Activated naive CD4-positive, alpha-beta T cell treated with anti-CD3 and anti-CD28 coated beads for 36 hours (primary cell): ENCODE measurements around the gene HEATR5B. TPM values are rescaled to one million over a fixed set of nuclear protein-coding genes. Genes with fewer than 3 reads are reported as not detected.

Experiments used
- CTCF ChIA-PET: fragments of 350-600 bp; sonication (Branson Sonifier 250); formaldehyde crosslinking; loops from one replicate; lab custom pipeline; 2021; ENCODE audit warnings: antibody characterized with exemption; lab: Charles Lee
- DNase-seq: peaks from one replicate; pipeline ENCODE4 v3.0.0-alpha.2; 2020
- H3K27ac Mint-ChIP-seq: one replicate; pipeline ENCODE4 v1.8.0; 2021; ENCODE audit warnings: mild to moderate bottlenecking, mixed read lengths
- H3K27me3 Mint-ChIP-seq: one replicate; pipeline ENCODE4 v1.8.0; 2021; ENCODE audit warnings: low read depth, mixed read lengths
- H3K36me3 Mint-ChIP-seq: one replicate; pipeline ENCODE4 v1.8.0; 2021; ENCODE audit warnings: low read depth, mixed read lengths
- H3K4me1 Mint-ChIP-seq: one replicate; pipeline ENCODE4 v1.8.0; 2021; ENCODE audit warnings: low read depth, mixed read lengths
- H3K4me3 Mint-ChIP-seq: one replicate; pipeline ENCODE4 v1.8.0; 2021; ENCODE audit warnings: mild to moderate bottlenecking, moderate library complexity, mixed read lengths
- H3K9me3 Mint-ChIP-seq: one replicate; pipeline ENCODE4 v1.8.0; 2021; ENCODE audit warnings: mixed read lengths
- intact Hi-C: fragments of 100-400 bp; cut with micrococcal nuclease; formaldehyde crosslinking; loops from one replicate; pipeline ENCODE4 v1.15.1; 2023
- total RNA-seq, 2 experiments: library from RNA; stranded (reverse); gene quantifications; one replicate each; pipeline ENCODE4 v1.2.3, GENCODE V29; 2021

HEATR5B gene
- 10 to 100 TPM; 15.5 to 15.8 TPM for total RNA-seq

DNA sequence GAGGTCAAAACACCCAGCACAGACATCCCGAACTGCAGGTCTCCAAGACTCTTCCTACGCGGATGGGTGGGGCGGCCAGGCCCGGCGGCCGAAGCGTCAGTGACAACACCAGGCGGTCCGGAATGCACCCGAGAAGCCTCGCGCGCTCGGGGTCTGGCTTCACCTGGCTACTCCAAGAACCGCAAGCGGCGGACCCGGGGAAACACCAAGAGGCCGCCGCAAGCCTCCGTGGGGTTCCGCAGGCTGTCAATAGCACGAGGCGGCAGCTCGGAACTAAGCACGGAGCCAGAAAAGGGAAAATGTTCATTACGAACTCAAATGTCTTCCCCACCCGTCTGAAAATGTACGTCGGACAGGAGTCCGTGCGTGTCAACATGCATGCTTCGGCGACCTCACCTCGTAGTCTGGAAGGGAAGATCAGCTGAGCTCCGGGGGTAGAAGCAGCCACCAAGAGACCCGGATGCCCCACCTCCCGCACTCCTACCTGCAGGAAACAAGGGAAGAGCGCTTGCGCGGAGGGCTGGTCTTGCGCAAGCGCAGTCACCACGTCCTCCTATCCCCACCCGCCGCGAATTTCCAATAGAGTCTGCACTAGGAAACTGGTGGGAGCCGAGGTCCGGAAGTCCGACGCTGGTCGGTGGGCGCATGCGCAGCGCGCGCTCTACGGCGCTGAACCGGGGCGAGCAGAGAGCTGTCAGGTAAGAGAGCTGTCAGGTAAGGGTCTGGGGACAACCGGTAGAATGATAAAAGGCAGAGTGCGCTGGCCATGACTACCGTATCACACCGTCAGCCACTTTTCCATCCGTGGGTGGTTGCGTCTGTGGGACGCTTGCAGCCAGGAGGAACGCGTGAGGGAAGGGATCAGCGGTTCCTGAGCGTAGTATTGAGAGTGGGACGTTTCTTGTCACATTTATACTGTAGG is at the start of gene HEATR5B, which contains the start of gene GPATCH11:
Gene HEATR5B, minus strand, starts transcription at position 500 of the 922 bp plus-strand sequence. CDS start 958 bp downstream, outside the sequence.
Gene GPATCH11, plus strand, starts transcription at position 646 of the 922 bp plus-strand sequence. CDS start 3,864 bp downstream, outside the sequence.
- Mint-ChIP-seq H3K4me3 (no peak within 1 kb of the TSS), H3K27ac (no peak within 1 kb of the TSS), H3K27me3 (no peaks in the 10 kb centered on the region), H3K36me3 (peaks cover 22% of the 10 kb centered on the region), H3K4me1 (peaks cover 26% of the 10 kb centered on the region), H3K9me3 (no peaks in the 10 kb centered on the region)
- CTCF ChIA-PET: interaction anchor here (1.1 to 1.5 kb wide), 2 partner anchors 84 to 306 kb away, joined by 4 read pairs; no protein-coding TSS in a partner anchor
- intact Hi-C loops: loop anchor here (1.0 to 5.0 kb wide), 8 partner anchors 73 to 588 kb away; partner anchors contain the start of genes CDC42EP3, CEBPZ, CEBPZOS and NDUFAF7
- peak; percentile 93 for DNase-seq

DNA sequence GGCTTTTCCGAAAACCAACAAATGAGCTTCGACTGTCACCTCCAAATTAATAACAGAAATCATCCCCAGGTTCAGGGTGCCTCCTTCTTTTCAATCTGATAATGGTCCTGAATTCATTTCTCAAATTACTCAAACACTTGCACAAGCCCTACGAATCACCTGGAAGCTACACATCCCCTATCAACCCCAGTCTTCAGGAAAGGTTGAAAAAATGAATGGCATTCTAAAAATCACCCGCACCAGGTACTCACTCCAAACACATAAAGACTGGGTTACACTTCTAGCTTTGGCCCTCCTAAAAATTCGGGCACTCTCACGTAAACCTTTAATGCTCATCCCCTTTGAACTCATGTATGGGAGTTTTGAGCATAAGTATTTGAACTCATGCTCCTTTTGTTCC is 48.7 kb upstream of the HEATR5B start:
- peaks cover 41% of the 10 kb centered on the region for H3K36me3 Mint-ChIP-seq
- intact Hi-C loops: no loop called here
- CTCF ChIA-PET: no interaction called here
- H3K4me3 Mint-ChIP-seq: no peak overlapping the region
- no peaks in the 10 kb centered on the region for H3K9me3 Mint-ChIP-seq
- H3K27ac Mint-ChIP-seq: no peak overlapping the region
- no peak for DNase-seq
- H3K4me1 Mint-ChIP-seq: no peaks in the 10 kb centered on the region
- H3K27me3 Mint-ChIP-seq: no peaks in the 10 kb centered on the region

DNA sequence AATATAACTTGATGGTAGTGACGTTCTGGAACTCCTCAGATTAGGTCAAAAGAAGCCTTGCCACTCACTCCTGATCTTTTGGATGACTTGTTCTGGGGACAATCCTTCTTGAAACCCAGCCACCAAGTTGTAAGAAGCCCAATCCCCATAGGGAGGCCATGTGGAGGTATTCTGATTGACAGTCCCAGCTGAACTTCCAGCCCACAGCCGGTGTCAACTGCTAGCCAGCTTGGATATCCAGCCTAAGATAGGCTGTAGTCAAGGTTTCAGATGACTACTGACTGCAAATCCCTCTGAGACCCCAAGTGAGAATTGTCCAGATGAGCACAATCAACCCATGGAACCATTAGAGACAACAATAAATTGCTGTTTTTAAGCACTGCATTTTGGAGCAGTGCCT is 41.2 kb upstream of the HEATR5B start:
- CTCF ChIA-PET: interaction anchor here (0.9 kb wide), 1 partner anchor 10 kb away, joined by 3 read pairs; no protein-coding TSS in a partner anchor
- DNase-seq: no peak
- no peaks in the 10 kb centered on the region for H3K4me1 Mint-ChIP-seq
- H3K9me3 Mint-ChIP-seq: no peaks in the 10 kb centered on the region
- intact Hi-C loops: no loop called here
- no peak overlapping the region for H3K4me3 Mint-ChIP-seq
- no peak overlapping the region for H3K27ac Mint-ChIP-seq
- peaks cover 41% of the 10 kb centered on the region for H3K36me3 Mint-ChIP-seq
- H3K27me3 Mint-ChIP-seq: no peaks in the 10 kb centered on the region

DNA sequence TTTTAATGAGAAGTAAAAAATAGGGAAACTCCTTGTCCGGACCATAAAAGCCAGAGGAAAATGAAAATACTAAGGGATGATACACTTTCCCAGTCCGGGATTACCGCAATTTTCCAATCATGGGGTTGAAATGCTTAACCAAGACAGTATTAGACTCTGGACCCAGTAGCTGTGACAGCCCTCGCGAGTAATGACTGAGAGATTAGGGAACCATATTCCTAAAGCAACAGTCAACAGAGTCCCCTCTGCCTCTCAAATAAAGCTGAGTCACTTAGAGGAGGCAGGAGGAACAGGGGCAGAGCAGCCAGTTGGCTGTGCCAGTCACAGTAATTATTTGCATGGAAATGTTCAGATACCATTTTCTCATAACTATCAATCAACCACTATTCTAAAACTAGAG is 35.0 kb upstream of the HEATR5B start:
- no peaks in the 10 kb centered on the region for H3K4me1 Mint-ChIP-seq
- H3K27me3 Mint-ChIP-seq: no peaks in the 10 kb centered on the region
- intact Hi-C loops: no loop called here
- no peak overlapping the region for H3K4me3 Mint-ChIP-seq
- H3K27ac Mint-ChIP-seq: no peak overlapping the region
- no peak for DNase-seq
- H3K9me3 Mint-ChIP-seq: no peaks in the 10 kb centered on the region
- CTCF ChIA-PET: interaction anchor here (0.7 kb wide), 1 partner anchor 15 kb away, joined by 3 read pairs; no protein-coding TSS in a partner anchor
- peaks cover 24% of the 10 kb centered on the region for H3K36me3 Mint-ChIP-seq

DNA sequence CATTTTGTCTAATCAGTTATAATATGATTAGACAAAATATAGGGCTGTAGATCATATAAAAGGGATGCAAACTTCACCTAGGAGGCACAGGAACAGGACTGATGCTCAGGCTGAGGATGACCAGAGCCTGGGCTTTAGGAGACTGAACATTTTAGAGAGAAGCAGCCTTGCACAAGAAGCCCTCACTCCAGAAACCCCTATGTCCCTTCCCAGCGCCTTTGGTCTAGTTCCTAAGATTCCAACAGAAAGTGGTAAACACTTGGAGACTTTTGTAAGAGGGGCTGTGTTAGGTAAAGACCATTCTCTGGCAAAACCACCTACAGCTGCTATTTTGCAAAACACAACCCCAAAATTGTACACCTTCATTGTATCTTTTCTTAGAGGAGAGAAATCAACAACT is 33.4 kb upstream of the HEATR5B start:
- CTCF ChIA-PET: no interaction called here

DNA sequence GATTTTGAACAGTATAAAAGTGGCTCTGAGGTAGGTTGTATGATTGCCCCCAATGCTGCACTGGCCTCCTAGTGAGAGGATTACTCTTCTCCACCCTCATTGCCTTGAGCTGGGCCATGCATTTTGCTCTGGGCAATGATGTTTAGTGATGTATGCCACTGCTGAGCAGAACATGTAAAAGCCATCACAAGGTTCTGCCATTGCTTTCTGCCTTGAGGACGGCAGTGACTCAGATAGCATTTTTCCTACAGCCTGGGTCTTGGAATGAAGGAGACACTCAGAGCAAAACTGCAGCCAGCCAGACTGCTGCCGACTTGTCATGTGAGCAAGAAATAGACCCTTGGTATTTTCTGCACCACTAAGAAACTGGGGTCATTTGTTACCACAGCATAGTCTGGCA is 27.8 kb upstream of the HEATR5B start:
- CTCF ChIA-PET: no interaction called here
- no peak for DNase-seq
- H3K4me1 Mint-ChIP-seq: no peaks in the 10 kb centered on the region
- intact Hi-C loops: no loop called here
- H3K36me3 Mint-ChIP-seq: peaks cover 13% of the 10 kb centered on the region
- no peaks in the 10 kb centered on the region for H3K27me3 Mint-ChIP-seq
- H3K4me3 Mint-ChIP-seq: no peak overlapping the region
- H3K27ac Mint-ChIP-seq: no peak overlapping the region
- H3K9me3 Mint-ChIP-seq: no peaks in the 10 kb centered on the region

More for the DNA sequence above, 33.4 kb upstream of the HEATR5B start:
- Mint-ChIP-seq H3K4me3 (no peak overlapping the region), H3K4me1 (no peaks in the 10 kb centered on the region), H3K27ac (no peak overlapping the region), H3K36me3 (peaks cover 22% of the 10 kb centered on the region), H3K9me3 (no peaks in the 10 kb centered on the region), H3K27me3 (no peaks in the 10 kb centered on the region)
- intact Hi-C loops: no loop called here
- DNase-seq: no peak

DNA sequence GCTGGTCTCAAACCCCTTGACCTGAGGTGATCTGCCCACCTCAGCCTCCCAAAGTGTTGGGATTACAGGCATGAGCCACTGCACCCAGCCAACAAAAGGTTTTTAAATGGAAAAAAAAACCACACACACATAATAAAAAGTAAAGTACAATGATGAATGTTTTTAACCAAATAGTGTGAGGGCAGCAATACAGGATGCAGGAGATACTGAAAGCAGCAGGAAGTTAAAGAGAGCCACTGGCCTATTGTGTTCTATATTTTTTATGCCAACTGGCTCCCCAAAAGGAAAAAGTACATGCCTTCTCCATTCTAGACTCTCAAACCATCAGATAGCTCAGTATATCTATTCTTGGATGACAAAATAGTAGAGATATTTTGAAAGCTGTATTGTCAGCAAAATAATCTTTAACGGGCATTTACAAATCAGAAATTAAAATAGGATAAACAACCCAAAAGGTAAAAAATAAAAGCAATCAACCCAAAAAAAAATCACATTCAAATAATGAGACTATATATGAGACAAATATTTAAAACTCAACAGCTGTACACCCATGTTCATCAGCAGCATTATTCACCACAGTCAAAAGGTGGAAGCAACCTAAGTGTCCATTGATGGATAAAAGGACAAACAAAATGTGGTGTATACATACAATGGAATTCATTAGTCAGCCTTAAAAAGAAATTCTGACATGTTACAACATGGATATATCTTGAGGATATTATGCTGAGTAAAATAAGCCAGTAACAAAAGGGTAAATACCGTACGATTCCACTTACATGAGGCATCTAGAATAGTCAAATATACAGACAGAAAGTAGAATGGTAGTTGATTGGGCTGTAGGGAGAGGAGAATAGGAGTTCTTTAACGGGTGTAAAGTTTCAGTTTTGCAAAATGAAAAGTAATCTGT is 26.4 kb upstream of the HEATR5B start:
- H3K27ac Mint-ChIP-seq: no peak overlapping the region
- no peak for DNase-seq
- H3K36me3 Mint-ChIP-seq: peaks cover 10% of the 10 kb centered on the region
- H3K27me3 Mint-ChIP-seq: no peaks in the 10 kb centered on the region
- H3K4me3 Mint-ChIP-seq: no peak overlapping the region
- no peaks in the 10 kb centered on the region for H3K4me1 Mint-ChIP-seq
- CTCF ChIA-PET: interaction anchor here (0.6 kb wide), 1 partner anchor 442 kb away, joined by 4 read pairs; no protein-coding TSS in a partner anchor
- intact Hi-C loops: no loop called here
- no peaks in the 10 kb centered on the region for H3K9me3 Mint-ChIP-seq

DNA sequence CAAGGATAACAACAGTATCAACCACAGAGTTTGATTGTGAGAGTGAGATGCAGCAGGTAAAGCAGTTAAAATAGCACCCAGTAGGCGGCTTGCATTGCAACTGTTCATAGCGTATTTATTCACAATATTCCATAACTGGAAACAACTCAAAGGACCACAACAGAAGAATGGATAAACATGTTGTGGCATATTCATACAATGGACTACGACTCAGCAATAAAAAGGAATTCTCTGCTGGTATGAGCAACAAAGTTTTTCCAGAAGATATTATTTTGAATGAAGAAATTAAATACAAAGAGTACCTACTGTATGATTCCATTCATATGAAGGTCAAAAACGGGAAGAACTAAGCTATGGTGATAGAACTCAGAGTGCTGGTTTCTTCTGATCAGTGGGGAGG is 25.4 kb upstream of the HEATR5B start:
- intact Hi-C loops: no loop called here
- Mint-ChIP-seq H3K27me3 (no peaks in the 10 kb centered on the region), H3K9me3 (no peaks in the 10 kb centered on the region), H3K4me1 (no peaks in the 10 kb centered on the region), H3K36me3 (peaks cover 17% of the 10 kb centered on the region), H3K4me3 (no peak overlapping the region), H3K27ac (no peak overlapping the region)
- CTCF ChIA-PET: no interaction called here
- DNase-seq: no peak

DNA sequence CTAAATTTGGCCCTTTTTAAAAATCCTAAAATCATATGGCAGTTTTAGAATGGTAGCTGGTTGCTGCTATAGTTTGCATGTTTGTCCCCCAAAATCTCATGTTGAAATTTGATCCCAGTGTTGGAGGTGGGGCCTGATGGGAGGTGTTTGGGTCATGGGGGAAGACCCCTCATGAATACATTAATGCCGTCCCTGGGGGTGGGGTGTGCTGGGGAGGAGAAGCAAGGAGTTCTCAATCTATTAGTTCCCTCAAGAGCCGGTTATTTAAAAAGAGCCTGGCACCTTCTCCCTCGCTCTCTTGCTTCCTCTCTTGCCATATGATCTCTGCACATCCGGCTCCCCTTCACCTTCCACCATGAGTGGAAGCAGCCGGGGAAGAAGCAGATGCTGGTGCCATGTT is 21.0 kb upstream of the HEATR5B start:
- CTCF ChIA-PET: interaction anchor here (0.8 kb wide), 1 partner anchor 65 kb away, joined by 5 read pairs; no protein-coding TSS in a partner anchor
- intact Hi-C loops: no loop called here
- Mint-ChIP-seq H3K27me3 (no peaks in the 10 kb centered on the region), H3K36me3 (peaks cover 18% of the 10 kb centered on the region), H3K27ac (no peak overlapping the region), H3K4me3 (no peak overlapping the region), H3K9me3 (no peaks in the 10 kb centered on the region), H3K4me1 (no peaks in the 10 kb centered on the region)
- no peak for DNase-seq

DNA sequence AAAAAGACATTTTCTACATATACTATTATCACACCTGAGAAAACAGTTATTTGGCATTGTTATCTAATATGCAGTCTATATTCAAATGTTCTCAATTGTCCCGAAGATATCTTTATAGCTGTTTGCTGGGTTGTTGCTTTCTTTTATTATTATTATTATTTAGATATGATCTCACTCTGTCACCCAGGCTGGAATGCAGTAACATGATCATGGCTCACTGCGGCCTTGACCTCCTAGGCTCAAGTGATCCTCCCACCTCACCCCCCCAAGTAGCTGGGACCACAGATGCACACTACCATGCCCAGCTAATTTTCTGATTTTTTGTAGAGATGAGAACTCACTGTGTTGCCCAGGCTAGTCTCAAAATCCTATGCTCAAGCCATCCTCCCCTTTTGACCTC is 20.0 kb upstream of the HEATR5B start:
- CTCF ChIA-PET: interaction anchor here (0.6 kb wide), 1 partner anchor 292 kb away, joined by 4 read pairs; no protein-coding TSS in a partner anchor
- Mint-ChIP-seq H3K36me3 (peaks cover 24% of the 10 kb centered on the region), H3K4me1 (no peaks in the 10 kb centered on the region), H3K4me3 (no peak overlapping the region), H3K27ac (no peak overlapping the region), H3K27me3 (no peaks in the 10 kb centered on the region), H3K9me3 (no peaks in the 10 kb centered on the region)
- no peak for DNase-seq
- intact Hi-C loops: no loop called here

DNA sequence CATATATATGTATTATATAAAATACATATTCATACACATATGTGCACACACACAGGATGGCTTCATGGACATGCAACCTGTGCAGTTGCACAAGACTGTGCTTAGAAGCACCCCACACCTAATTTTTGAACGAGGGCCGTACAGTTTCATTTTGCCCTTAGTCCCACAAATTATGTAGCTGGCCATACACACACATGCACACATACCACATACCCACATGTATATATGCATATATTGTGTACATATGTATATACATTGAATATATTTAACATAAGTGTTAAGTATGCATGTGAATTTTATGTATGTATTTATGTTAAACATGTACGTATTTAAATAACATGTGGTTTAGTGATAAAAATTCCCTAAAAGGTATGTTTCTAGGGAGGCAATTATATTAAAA is 18.4 kb upstream of the HEATR5B start:
- no peak for DNase-seq
- H3K9me3 Mint-ChIP-seq: no peaks in the 10 kb centered on the region
- no peaks in the 10 kb centered on the region for H3K27me3 Mint-ChIP-seq
- no peaks in the 10 kb centered on the region for H3K4me1 Mint-ChIP-seq
- H3K27ac Mint-ChIP-seq: no peak overlapping the region
- CTCF ChIA-PET: interaction anchor here (0.8 kb wide), 1 partner anchor 322 kb away, joined by 3 read pairs; no protein-coding TSS in a partner anchor
- intact Hi-C loops: no loop called here
- H3K4me3 Mint-ChIP-seq: no peak overlapping the region
- H3K36me3 Mint-ChIP-seq: peaks cover 20% of the 10 kb centered on the region

DNA sequence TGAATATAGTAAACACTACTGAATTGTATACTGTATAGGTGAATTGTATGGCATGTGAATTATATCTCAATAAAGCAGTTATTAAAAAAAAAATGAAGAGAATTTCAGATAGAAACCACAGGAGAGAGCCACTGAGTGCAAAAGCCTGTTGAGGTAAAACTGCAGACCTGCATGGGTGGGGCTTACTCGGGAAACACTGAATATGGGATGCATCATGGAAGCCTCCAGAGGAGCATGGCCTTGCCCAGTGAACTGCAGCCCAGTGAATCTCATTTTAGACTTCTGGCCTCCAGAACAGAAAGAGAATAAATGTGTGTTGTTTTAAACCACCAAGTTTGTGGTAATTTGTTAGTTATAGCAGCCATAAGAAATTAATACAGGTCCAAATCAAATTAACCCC is 15.9 kb upstream of the HEATR5B start:
- H3K27me3 Mint-ChIP-seq: no peaks in the 10 kb centered on the region
- H3K4me1 Mint-ChIP-seq: no peaks in the 10 kb centered on the region
- no peak overlapping the region for H3K27ac Mint-ChIP-seq
- no peak overlapping the region for H3K4me3 Mint-ChIP-seq
- H3K9me3 Mint-ChIP-seq: no peaks in the 10 kb centered on the region
- DNase-seq: no peak
- intact Hi-C loops: no loop called here
- H3K36me3 Mint-ChIP-seq: peaks cover 18% of the 10 kb centered on the region
- CTCF ChIA-PET: no interaction called here
